Measurements from ENCODE around the gene SORL1-AS1.

SORL1-AS1 gene

GRCh38 chr11:121445071-121445768 is 7.5 kb downstream of the SORL1-AS1 start:
- H3K4me1 Mint-ChIP-seq (ENCODE audit: low read depth), result peaks cover 51% of the 10 kb centered on the region
- H3K36me3 Mint-ChIP-seq (ENCODE audit: low read depth), result no peaks in the 10 kb centered on the region
- H3K4me3 Mint-ChIP-seq (ENCODE audit: low read depth), result no peak overlapping the region
- intact Hi-C loops (cut with micrococcal nuclease), result no loop called here
- no peak for DNase-seq (ENCODE audit: low spot score)
- peak overlapping the region; percentile 5 for H3K27ac Mint-ChIP-seq
- H3K27me3 Mint-ChIP-seq (ENCODE audit: low read depth), result no peaks in the 10 kb centered on the region
- no peaks in the 10 kb centered on the region for H3K9me3 Mint-ChIP-seq

- Mint-ChIP-seq H3K4me1 (ENCODE audit: low read depth) (peaks cover 44% of the 10 kb centered on the region), H3K27ac (no peak overlapping the region)
- intact Hi-C loops (cut with micrococcal nuclease), result no loop called here
Observed at GRCh38 chr11:121444526-121444925, 8.2 kb downstream of the SORL1-AS1 start.

GRCh38 chr11:121443688-121444275 is 9.0 kb downstream of the SORL1-AS1 start:
- H3K9me3 Mint-ChIP-seq, result no peaks in the 10 kb centered on the region
- H3K27ac Mint-ChIP-seq, result no peak overlapping the region
- intact Hi-C loops (cut with micrococcal nuclease), result no loop called here
- H3K4me3 Mint-ChIP-seq (ENCODE audit: low read depth), result no peak overlapping the region
- DNase-seq (ENCODE audit: low spot score), result no peak
- H3K36me3 Mint-ChIP-seq (ENCODE audit: low read depth), result no peaks in the 10 kb centered on the region
- H3K27me3 Mint-ChIP-seq (ENCODE audit: low read depth), result no peaks in the 10 kb centered on the region
- H3K4me1 Mint-ChIP-seq (ENCODE audit: low read depth), result peaks cover 36% of the 10 kb centered on the region

More at GRCh38 chr11:121444526-121444925, 8.2 kb downstream of the SORL1-AS1 start:
- Mint-ChIP-seq H3K27me3 (ENCODE audit: low read depth) (no peaks in the 10 kb centered on the region), H3K4me3 (ENCODE audit: low read depth) (no peak overlapping the region), H3K36me3 (ENCODE audit: low read depth) (no peaks in the 10 kb centered on the region), H3K9me3 (no peaks in the 10 kb centered on the region)
- no peak for DNase-seq (ENCODE audit: low spot score)

GRCh38 chr11:121441521-121441920 is 11.2 kb downstream of the SORL1-AS1 start:
- H3K9me3 Mint-ChIP-seq, result no peaks in the 10 kb centered on the region
- no peak overlapping the region for H3K27ac Mint-ChIP-seq
- H3K36me3 Mint-ChIP-seq (ENCODE audit: low read depth), result no peaks in the 10 kb centered on the region
- intact Hi-C loops (cut with micrococcal nuclease), result no loop called here
- peaks cover 24% of the 10 kb centered on the region for H3K4me1 Mint-ChIP-seq (ENCODE audit: low read depth)
- no peaks in the 10 kb centered on the region for H3K27me3 Mint-ChIP-seq (ENCODE audit: low read depth)
- no peak overlapping the region for H3K4me3 Mint-ChIP-seq (ENCODE audit: low read depth)
- DNase-seq (ENCODE audit: low spot score), result no peak

- Mint-ChIP-seq H3K4me1 (ENCODE audit: low read depth) (peaks cover 17% of the 10 kb centered on the region), H3K4me3 (ENCODE audit: low read depth) (no peak overlapping the region), H3K27me3 (ENCODE audit: low read depth) (peaks cover 2% of the 10 kb centered on the region), H3K27ac (no peak overlapping the region), H3K36me3 (ENCODE audit: low read depth) (no peaks in the 10 kb centered on the region), H3K9me3 (no peaks in the 10 kb centered on the region)
- intact Hi-C loops (cut with micrococcal nuclease), result no loop called here
- no peak for DNase-seq (ENCODE audit: low spot score)
Observed at GRCh38 chr11:121439759-121440158, 13.0 kb downstream of the SORL1-AS1 start.

- H3K27ac Mint-ChIP-seq, result no peak overlapping the region
- H3K36me3 Mint-ChIP-seq (ENCODE audit: low read depth), result no peaks in the 10 kb centered on the region
- no peak overlapping the region for H3K4me3 Mint-ChIP-seq (ENCODE audit: low read depth)
- intact Hi-C loops (cut with micrococcal nuclease), result no loop called here
- DNase-seq (ENCODE audit: low spot score), result no peak
- peaks cover 2% of the 10 kb centered on the region for H3K27me3 Mint-ChIP-seq (ENCODE audit: low read depth)
- no peaks in the 10 kb centered on the region for H3K9me3 Mint-ChIP-seq
- peaks cover 12% of the 10 kb centered on the region for H3K4me1 Mint-ChIP-seq (ENCODE audit: low read depth)
Observed at GRCh38 chr11:121439337-121439736, 13.4 kb downstream of the SORL1-AS1 start.

- DNase-seq (ENCODE audit: low spot score), result no peak
- no peaks in the 10 kb centered on the region for H3K36me3 Mint-ChIP-seq (ENCODE audit: low read depth)
- no peaks in the 10 kb centered on the region for H3K9me3 Mint-ChIP-seq
- peaks cover 2% of the 10 kb centered on the region for H3K27me3 Mint-ChIP-seq (ENCODE audit: low read depth)
- no peak overlapping the region for H3K4me3 Mint-ChIP-seq (ENCODE audit: low read depth)
- no peak overlapping the region for H3K27ac Mint-ChIP-seq
- intact Hi-C loops (cut with micrococcal nuclease), result no loop called here
- H3K4me1 Mint-ChIP-seq (ENCODE audit: low read depth), result peaks cover 9% of the 10 kb centered on the region
Observed at GRCh38 chr11:121437686-121438078, 15.1 kb downstream of the SORL1-AS1 start.

- peaks cover 2% of the 10 kb centered on the region for H3K27me3 Mint-ChIP-seq (ENCODE audit: low read depth)
- intact Hi-C loops (cut with micrococcal nuclease), result no loop called here
- peaks cover 12% of the 10 kb centered on the region for H3K4me1 Mint-ChIP-seq (ENCODE audit: low read depth)
- no peaks in the 10 kb centered on the region for H3K9me3 Mint-ChIP-seq
- no peak overlapping the region for H3K27ac Mint-ChIP-seq
- H3K4me3 Mint-ChIP-seq (ENCODE audit: low read depth), result no peak overlapping the region
- H3K36me3 Mint-ChIP-seq (ENCODE audit: low read depth), result no peaks in the 10 kb centered on the region
- no peak for DNase-seq (ENCODE audit: low spot score)
Observed at GRCh38 chr11:121437018-121437685, 15.6 kb downstream of the SORL1-AS1 start.

GRCh38 chr11:121435551-121436511 is 16.9 kb downstream of the SORL1-AS1 start:
- H3K36me3 Mint-ChIP-seq (ENCODE audit: low read depth), result no peaks in the 10 kb centered on the region
- H3K27me3 Mint-ChIP-seq (ENCODE audit: low read depth), result peaks cover 2% of the 10 kb centered on the region
- no peak overlapping the region for H3K27ac Mint-ChIP-seq
- H3K4me1 Mint-ChIP-seq (ENCODE audit: low read depth), result peaks cover 18% of the 10 kb centered on the region
- DNase-seq (ENCODE audit: low spot score), result no peak
- intact Hi-C loops (cut with micrococcal nuclease), result no loop called here
- H3K9me3 Mint-ChIP-seq, result no peaks in the 10 kb centered on the region
- no peak overlapping the region for H3K4me3 Mint-ChIP-seq (ENCODE audit: low read depth)

GRCh38 chr11:121435132-121435531 is 17.6 kb downstream of the SORL1-AS1 start:
- Mint-ChIP-seq H3K36me3 (ENCODE audit: low read depth) (no peaks in the 10 kb centered on the region), H3K27ac (no peak overlapping the region), H3K4me3 (ENCODE audit: low read depth) (no peak overlapping the region), H3K27me3 (ENCODE audit: low read depth) (peaks cover 2% of the 10 kb centered on the region), H3K4me1 (ENCODE audit: low read depth) (peaks cover 18% of the 10 kb centered on the region), H3K9me3 (no peaks in the 10 kb centered on the region)
- DNase-seq (ENCODE audit: low spot score), result no peak
- intact Hi-C loops (cut with micrococcal nuclease), result no loop called here

GRCh38 chr11:121431820-121432526 is 20.8 kb downstream of the SORL1-AS1 start:
- H3K27ac Mint-ChIP-seq, result no peak overlapping the region
- no peaks in the 10 kb centered on the region for H3K36me3 Mint-ChIP-seq (ENCODE audit: low read depth)
- intact Hi-C loops (cut with micrococcal nuclease), result loop anchor here (2.0 kb wide), 1 partner anchor 33 kb away; no protein-coding TSS in a partner anchor
- H3K4me3 Mint-ChIP-seq (ENCODE audit: low read depth), result no peak overlapping the region
- H3K27me3 Mint-ChIP-seq (ENCODE audit: low read depth), result peaks cover 5% of the 10 kb centered on the region
- DNase-seq (ENCODE audit: low spot score), result no peak
- H3K9me3 Mint-ChIP-seq, result no peaks in the 10 kb centered on the region
- peaks cover 17% of the 10 kb centered on the region for H3K4me1 Mint-ChIP-seq (ENCODE audit: low read depth)

- Mint-ChIP-seq H3K4me3 (ENCODE audit: low read depth) (no peak overlapping the region), H3K9me3 (no peaks in the 10 kb centered on the region), H3K4me1 (ENCODE audit: low read depth) (peaks cover 17% of the 10 kb centered on the region), H3K27me3 (ENCODE audit: low read depth) (peaks cover 6% of the 10 kb centered on the region), H3K27ac (no peak overlapping the region), H3K36me3 (ENCODE audit: low read depth) (no peaks in the 10 kb centered on the region)
- DNase-seq (ENCODE audit: low spot score), result no peak
- intact Hi-C loops (cut with micrococcal nuclease), result no loop called here
Observed at GRCh38 chr11:121429556-121429955, 23.2 kb downstream of the SORL1-AS1 start.
